ENCODE measurements around the gene TAF11L6. TPM values are rescaled to one million over a fixed set of nuclear protein-coding genes. Genes with fewer than 3 reads are reported as not detected.
"Not testable (repeated sequence)": the region's sequence is repeated elsewhere in the genome, so short reads cannot be mapped to it uniquely, and the experiment has no call there.

The TAF11L6 gene
- total RNA-seq, 1 donor from 2014 or later, result not detected

DNA sequence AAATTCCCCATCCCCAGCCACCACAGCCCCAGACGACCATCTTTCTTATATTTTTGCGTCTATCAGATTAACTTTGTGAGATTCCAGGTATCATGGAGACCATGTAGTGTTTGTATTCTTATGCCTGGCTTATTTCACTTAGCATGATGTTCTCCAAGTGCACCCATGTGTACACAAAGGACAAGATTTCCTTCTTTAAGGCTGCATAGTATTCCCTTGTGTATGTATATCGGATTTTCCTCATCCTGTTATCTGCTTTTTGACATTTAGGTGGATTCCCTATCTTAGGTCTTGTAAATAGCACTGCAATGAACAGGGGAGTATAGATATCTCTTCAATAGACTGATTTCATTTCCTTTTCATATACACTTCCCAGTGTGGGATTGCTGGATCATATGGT is 35.7 kb upstream of the TAF11L6 start:
- Mint-ChIP-seq H3K4me1 (ENCODE audit: unreplicated experiment) (no peaks in the 10 kb centered on the region), H3K4me3 (ENCODE audit: unreplicated experiment) (no peak overlapping the region), H3K27me3 (ENCODE audit: unreplicated experiment) (peaks cover 9% of the 10 kb centered on the region), H3K36me3 (ENCODE audit: unreplicated experiment) (no peaks in the 10 kb centered on the region), H3K9me3 (ENCODE audit: unreplicated experiment) (peaks cover 10% of the 10 kb centered on the region), H3K27ac (ENCODE audit: unreplicated experiment) (no peak overlapping the region)
- TF ChIP-seq, protein P1, sequence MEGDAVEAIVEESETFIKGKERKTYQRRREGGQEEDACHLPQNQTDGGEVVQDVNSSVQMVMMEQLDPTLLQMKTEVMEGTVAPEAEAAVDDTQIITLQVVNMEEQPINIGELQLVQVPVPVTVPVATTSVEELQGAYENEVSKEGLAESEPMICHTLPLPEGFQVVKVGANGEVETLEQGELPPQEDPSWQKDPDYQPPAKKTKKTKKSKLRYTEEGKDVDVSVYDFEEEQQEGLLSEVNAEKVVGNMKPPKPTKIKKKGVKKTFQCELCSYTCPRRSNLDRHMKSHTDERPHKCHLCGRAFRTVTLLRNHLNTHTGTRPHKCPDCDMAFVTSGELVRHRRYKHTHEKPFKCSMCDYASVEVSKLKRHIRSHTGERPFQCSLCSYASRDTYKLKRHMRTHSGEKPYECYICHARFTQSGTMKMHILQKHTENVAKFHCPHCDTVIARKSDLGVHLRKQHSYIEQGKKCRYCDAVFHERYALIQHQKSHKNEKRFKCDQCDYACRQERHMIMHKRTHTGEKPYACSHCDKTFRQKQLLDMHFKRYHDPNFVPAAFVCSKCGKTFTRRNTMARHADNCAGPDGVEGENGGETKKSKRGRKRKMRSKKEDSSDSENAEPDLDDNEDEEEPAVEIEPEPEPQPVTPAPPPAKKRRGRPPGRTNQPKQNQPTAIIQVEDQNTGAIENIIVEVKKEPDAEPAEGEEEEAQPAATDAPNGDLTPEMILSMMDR (IDR thresholded peaks at IDR 0.05), result no peak
- no peak for DNase-seq (ENCODE audit: extremely low spot score, unreplicated experiment)

DNA sequence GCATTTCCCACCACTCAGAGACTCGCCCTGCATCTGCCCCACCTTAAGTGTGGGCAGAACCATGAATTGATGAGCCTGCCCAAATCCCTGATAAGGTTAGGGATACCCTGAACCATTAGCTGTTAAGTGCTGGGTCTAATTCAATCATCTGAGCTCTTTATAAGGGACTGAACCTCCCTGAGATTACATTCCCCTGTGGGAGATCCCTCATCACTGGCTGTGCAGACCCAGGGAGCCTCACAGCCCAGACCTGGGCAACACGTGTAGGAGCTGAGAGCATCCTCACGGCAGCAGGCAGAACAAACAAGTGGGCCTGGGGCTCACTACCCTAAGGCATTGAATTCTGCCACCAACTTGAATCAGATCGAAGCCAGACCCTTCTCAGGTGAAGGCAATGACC is 31.0 kb upstream of the TAF11L6 start:
- H3K9me3 Mint-ChIP-seq (ENCODE audit: unreplicated experiment), result peaks cover 10% of the 10 kb centered on the region
- no peak overlapping the region for H3K4me3 Mint-ChIP-seq (ENCODE audit: unreplicated experiment)
- H3K4me1 Mint-ChIP-seq (ENCODE audit: unreplicated experiment), result no peaks in the 10 kb centered on the region
- TF ChIP-seq, protein P1 (IDR thresholded peaks at IDR 0.05), result no peak
- peaks cover 2% of the 10 kb centered on the region for H3K36me3 Mint-ChIP-seq (ENCODE audit: unreplicated experiment)
- H3K27ac Mint-ChIP-seq (ENCODE audit: unreplicated experiment), result no peak overlapping the region
- H3K27me3 Mint-ChIP-seq (ENCODE audit: unreplicated experiment), result peaks cover 3% of the 10 kb centered on the region
- no peak for DNase-seq (ENCODE audit: extremely low spot score, unreplicated experiment)

DNA sequence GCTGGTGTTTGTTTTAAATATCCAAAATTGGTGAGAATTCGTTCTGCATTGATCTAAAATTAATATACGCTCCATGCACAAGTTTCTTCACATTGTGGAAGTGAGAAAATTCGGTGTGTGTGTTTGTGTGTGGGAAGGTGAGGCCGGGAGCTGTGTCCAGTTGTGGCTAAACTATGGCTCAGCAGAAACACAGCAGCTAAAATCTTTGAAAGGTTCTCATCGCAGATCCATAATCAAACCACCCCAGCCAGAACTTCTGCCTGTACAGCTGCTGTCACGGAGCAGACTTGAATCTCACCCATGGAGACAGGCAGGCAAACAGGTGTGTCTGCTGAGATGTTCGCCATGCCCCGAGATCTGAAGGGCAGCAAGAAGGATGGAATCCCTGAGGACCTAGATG is 30.5 kb upstream of the TAF11L6 start, which contains the start of gene TAF11L2:
Gene TAF11L2, plus strand, starts transcription at position 301 of the 400 bp plus-strand sequence.
- H3K27me3 Mint-ChIP-seq (ENCODE audit: unreplicated experiment); H3K4me1 Mint-ChIP-seq (ENCODE audit: unreplicated experiment); DNase-seq (ENCODE audit: extremely low spot score, unreplicated experiment); H3K9me3 Mint-ChIP-seq (ENCODE audit: unreplicated experiment); H3K27ac Mint-ChIP-seq (ENCODE audit: unreplicated experiment); H3K4me3 Mint-ChIP-seq (ENCODE audit: unreplicated experiment); H3K36me3 Mint-ChIP-seq (ENCODE audit: unreplicated experiment): not testable (repeated sequence)

DNA sequence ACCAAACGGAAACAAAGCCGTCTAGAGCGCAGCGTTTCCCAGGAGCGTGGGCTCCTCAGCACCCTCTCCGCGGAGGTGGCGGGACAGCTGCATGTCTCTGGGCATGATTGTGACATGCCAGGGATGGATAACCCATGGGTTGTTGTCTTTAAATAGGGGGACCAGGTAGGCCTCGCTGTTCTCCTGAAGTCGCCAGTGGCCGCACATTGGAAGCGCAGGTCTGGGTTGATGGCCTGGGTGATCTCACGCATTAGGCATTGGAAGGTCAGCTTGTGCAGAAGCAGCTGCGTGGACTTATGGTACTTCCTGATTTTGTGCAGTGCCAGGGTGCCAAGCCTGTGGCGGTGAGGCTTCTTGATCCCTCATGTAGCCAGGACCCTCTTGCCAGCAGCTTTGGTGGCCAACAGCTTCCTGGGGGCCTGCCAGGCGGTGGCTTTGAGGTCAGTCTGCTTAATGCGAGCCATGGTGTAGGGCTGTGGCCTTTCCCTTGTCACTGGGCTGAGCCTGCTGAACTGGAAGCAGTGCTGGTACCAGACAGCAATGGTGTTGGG is 16.6 kb upstream of the TAF11L6 start:
- DNase-seq (ENCODE audit: extremely low spot score, unreplicated experiment), result no peak
- Mint-ChIP-seq H3K9me3 (ENCODE audit: unreplicated experiment) (no peaks in the 10 kb centered on the region), H3K36me3 (ENCODE audit: unreplicated experiment) (no peaks in the 10 kb centered on the region), H3K4me1 (ENCODE audit: unreplicated experiment) (no peaks in the 10 kb centered on the region), H3K27ac (ENCODE audit: unreplicated experiment) (no peak overlapping the region), H3K27me3 (ENCODE audit: unreplicated experiment) (peaks cover 13% of the 10 kb centered on the region), H3K4me3 (ENCODE audit: unreplicated experiment) (no peak overlapping the region)
- TF ChIP-seq, protein P1 (IDR thresholded peaks at IDR 0.05), result no peak

DNA sequence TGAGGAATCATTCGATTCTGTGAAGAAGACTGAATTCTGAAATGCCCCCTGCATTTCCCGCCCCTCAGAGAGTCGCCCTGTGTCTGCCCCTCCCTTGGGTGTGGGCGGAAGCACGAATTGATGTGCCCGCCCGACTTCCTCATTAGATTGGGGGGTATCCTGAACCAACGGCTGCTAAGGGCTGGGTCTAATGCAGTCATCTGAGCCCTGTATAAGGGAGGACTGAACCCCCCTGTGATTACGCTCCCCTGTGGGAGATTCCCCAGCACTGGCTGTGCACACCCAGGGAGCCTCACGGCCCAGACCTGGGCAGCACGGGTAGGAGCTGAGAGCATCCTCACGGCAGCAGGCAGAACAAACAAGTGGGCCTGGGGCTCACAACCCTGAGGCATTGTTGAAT is 10.9 kb upstream of the TAF11L6 start:
- not testable (repeated sequence) for H3K9me3 Mint-ChIP-seq (ENCODE audit: unreplicated experiment); DNase-seq (ENCODE audit: extremely low spot score, unreplicated experiment); H3K27me3 Mint-ChIP-seq (ENCODE audit: unreplicated experiment); H3K4me1 Mint-ChIP-seq (ENCODE audit: unreplicated experiment); H3K4me3 Mint-ChIP-seq (ENCODE audit: unreplicated experiment); H3K27ac Mint-ChIP-seq (ENCODE audit: unreplicated experiment); H3K36me3 Mint-ChIP-seq (ENCODE audit: unreplicated experiment)

DNA sequence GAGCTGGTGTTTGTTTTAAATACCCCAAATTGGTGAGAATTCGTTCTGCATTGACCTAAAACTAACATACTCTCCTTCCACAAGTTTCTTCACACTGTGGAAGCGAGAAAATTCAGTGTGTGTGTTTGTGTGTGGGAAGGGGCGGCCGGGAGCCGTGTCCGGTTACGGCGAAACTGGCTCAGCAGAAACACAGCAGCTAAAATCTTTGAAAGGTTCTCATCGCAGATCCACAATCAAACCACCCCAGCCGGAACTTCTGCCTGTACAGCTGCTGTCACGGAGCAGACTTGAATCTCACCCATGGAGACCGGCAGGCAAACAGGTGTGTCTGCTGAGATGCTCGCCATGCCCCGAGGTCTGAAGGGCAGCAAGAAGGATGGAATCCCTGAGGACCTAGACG is 10.4 kb upstream of the TAF11L6 start, which contains the start of gene TAF11L3:
Gene TAF11L3, plus strand, starts transcription at position 301 of the 400 bp plus-strand sequence.
- H3K4me1 Mint-ChIP-seq (ENCODE audit: unreplicated experiment); H3K36me3 Mint-ChIP-seq (ENCODE audit: unreplicated experiment); H3K27ac Mint-ChIP-seq (ENCODE audit: unreplicated experiment); H3K4me3 Mint-ChIP-seq (ENCODE audit: unreplicated experiment); DNase-seq (ENCODE audit: extremely low spot score, unreplicated experiment); H3K9me3 Mint-ChIP-seq (ENCODE audit: unreplicated experiment); H3K27me3 Mint-ChIP-seq (ENCODE audit: unreplicated experiment): not testable (repeated sequence)

DNA sequence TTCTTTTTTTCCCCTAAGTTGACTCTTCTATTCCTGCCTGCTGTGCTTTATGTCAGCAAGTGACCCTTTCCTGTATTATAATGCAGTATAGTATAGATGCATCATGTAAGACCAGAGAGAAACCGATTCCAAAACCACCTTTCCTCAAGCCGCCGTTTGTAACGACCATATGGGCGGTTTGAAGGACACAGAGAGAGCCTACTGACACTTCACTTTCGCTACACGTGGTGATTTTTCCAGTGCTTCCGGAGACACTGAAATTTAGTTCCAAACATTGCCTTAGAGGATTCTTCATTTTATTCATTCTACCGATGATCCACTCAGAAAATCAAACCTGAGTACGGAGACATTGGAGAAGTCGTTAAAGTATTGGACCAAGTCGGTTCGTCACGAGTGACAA is 9.0 kb upstream of the TAF11L6 start:
- not testable (repeated sequence) for H3K27ac Mint-ChIP-seq (ENCODE audit: unreplicated experiment); H3K27me3 Mint-ChIP-seq (ENCODE audit: unreplicated experiment); H3K36me3 Mint-ChIP-seq (ENCODE audit: unreplicated experiment); H3K4me3 Mint-ChIP-seq (ENCODE audit: unreplicated experiment); DNase-seq (ENCODE audit: extremely low spot score, unreplicated experiment); H3K9me3 Mint-ChIP-seq (ENCODE audit: unreplicated experiment); H3K4me1 Mint-ChIP-seq (ENCODE audit: unreplicated experiment)

DNA sequence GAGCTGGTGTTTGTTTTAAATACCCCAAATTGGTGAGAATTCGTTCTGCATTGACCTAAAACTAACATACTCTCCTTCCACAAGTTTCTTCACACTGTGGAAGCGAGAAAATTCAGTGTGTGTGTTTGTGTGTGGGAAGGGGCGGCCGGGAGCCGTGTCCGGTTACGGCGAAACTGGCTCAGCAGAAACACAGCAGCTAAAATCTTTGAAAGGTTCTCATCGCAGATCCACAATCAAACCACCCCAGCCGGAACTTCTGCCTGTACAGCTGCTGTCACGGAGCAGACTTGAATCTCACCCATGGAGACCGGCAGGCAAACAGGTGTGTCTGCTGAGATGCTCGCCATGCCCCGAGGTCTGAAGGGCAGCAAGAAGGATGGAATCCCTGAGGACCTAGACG is 7.0 kb upstream of the TAF11L6 start, which contains the start of gene TAF11L4:
Gene TAF11L4, plus strand, starts transcription at position 301 of the 400 bp plus-strand sequence.
- not testable (repeated sequence) for H3K27ac Mint-ChIP-seq (ENCODE audit: unreplicated experiment); H3K4me1 Mint-ChIP-seq (ENCODE audit: unreplicated experiment); H3K9me3 Mint-ChIP-seq (ENCODE audit: unreplicated experiment); DNase-seq (ENCODE audit: extremely low spot score, unreplicated experiment); H3K27me3 Mint-ChIP-seq (ENCODE audit: unreplicated experiment); H3K4me3 Mint-ChIP-seq (ENCODE audit: unreplicated experiment); H3K36me3 Mint-ChIP-seq (ENCODE audit: unreplicated experiment)

DNA sequence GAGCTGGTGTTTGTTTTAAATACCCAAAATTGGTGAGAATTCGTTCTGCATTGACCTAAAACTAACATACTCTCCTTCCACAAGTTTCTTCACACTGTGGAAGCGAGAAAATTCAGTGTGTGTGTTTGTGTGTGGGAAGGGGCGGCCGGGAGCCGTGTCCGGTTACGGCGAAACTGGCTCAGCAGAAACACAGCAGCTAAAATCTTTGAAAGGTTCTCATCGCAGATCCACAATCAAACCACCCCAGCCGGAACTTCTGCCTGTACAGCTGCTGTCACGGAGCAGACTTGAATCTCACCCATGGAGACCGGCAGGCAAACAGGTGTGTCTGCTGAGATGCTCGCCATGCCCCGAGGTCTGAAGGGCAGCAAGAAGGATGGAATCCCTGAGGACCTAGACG is 3.5 kb upstream of the TAF11L6 start, which contains the start of gene TAF11L5:
Gene TAF11L5, plus strand, starts transcription at position 301 of the 400 bp plus-strand sequence.
- not testable (repeated sequence) for H3K27ac Mint-ChIP-seq (ENCODE audit: unreplicated experiment); H3K9me3 Mint-ChIP-seq (ENCODE audit: unreplicated experiment); H3K4me3 Mint-ChIP-seq (ENCODE audit: unreplicated experiment); DNase-seq (ENCODE audit: extremely low spot score, unreplicated experiment); H3K4me1 Mint-ChIP-seq (ENCODE audit: unreplicated experiment); H3K36me3 Mint-ChIP-seq (ENCODE audit: unreplicated experiment); H3K27me3 Mint-ChIP-seq (ENCODE audit: unreplicated experiment)

DNA sequence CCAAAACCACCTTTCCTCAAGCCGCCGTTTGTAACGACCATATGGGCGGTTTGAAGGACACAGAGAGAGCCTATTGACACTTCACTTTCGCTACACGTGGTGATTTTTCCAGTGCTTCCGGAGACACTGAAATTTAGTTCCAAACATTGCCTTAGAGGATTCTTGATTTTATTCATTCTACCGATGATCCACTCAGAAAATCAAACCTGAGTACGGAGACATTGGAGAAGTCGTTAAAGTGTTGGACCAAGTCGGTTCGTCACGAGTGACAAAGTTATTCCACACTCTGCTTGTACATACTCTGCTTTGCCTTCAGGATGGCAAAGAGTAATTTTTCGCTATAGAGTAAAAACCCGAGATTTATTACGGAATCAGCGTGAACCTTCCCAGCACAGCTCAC is 2.0 kb upstream of the TAF11L6 start:
- not testable (repeated sequence) for H3K4me1 Mint-ChIP-seq (ENCODE audit: unreplicated experiment); H3K36me3 Mint-ChIP-seq (ENCODE audit: unreplicated experiment); H3K27me3 Mint-ChIP-seq (ENCODE audit: unreplicated experiment); H3K27ac Mint-ChIP-seq (ENCODE audit: unreplicated experiment); H3K4me3 Mint-ChIP-seq (ENCODE audit: unreplicated experiment); H3K9me3 Mint-ChIP-seq (ENCODE audit: unreplicated experiment)
- DNase-seq (ENCODE audit: extremely low spot score, unreplicated experiment), result peak; percentile 95

All from osteocyte (in vitro differentiated cells).